ENCODE data around the gene FOXF2. TPM values are rescaled to one million over a fixed set of nuclear protein-coding genes. Genes with fewer than 3 reads are reported as not detected.
"Not testable (repeated sequence)": the region's sequence is repeated elsewhere in the genome, so short reads cannot be mapped to it uniquely, and the experiment has no call there.

The FOXF2 gene
- total and polyA plus RNA-seq, 2 experiments from 2014 or later = not detected

DNA sequence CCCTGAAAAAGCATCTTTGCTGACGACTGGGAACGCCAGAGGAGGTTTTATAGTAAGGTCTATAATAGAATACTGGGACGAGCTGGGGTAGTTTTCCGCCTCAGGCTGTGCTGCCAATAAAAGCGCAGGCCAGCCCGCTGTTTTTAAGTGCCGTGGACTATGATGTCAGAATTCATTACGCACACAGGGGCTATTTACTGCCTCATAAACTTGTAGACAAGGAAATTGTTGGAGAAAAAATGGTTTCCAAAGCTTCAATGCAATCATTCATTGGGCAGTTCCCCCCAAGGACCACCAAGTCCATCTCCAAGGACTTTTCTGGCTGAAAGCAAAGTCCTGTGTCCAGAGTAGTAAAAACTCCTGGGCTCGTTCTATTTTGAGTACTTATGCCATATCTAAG lies 20.4 kb upstream of the FOXF2 start:
- peaks cover 5% of the 10 kb centered on the region for H3K27me3 Mint-ChIP-seq (ENCODE audit: insufficient read depth, low read depth, poor library complexity)

GRCh38 chr6:1369695-1370094 lies 19.7 kb upstream of the FOXF2 start:
- H3K4me3 ChIP-seq; H4K20me1 ChIP-seq (replicated peaks; ENCODE audit: insufficient read depth); H3K36me3 Mint-ChIP-seq (ENCODE audit: low read depth); H3K4me1 ChIP-seq (ENCODE audit: insufficient read depth); H3K4me1 Mint-ChIP-seq; H3K27ac Mint-ChIP-seq; H3K4me2 ChIP-seq; H3K36me3 ChIP-seq (ENCODE audit: insufficient read depth); H3K27ac ChIP-seq (ENCODE audit: low read depth); H3K9me2 ChIP-seq (ENCODE audit: insufficient read depth); ATAC-seq; H2AFZ ChIP-seq; H3K79me2 ChIP-seq (replicated peaks; ENCODE audit: insufficient read depth); H3F3A ChIP-seq (replicated peaks; ENCODE audit: low read depth); H3K4me3 Mint-ChIP-seq; DNase-seq (ENCODE audit: low spot score): not testable (repeated sequence)
- peaks cover 30% of the 10 kb centered on the region for H3K27me3 ChIP-seq (ENCODE audit: insufficient read depth)
- H3K27me3 Mint-ChIP-seq (ENCODE audit: insufficient read depth, low read depth, poor library complexity) = peaks cover 11% of the 10 kb centered on the region
- H3K9me3 Mint-ChIP-seq = peaks cover 12% of the 10 kb centered on the region

More for the DNA sequence above, 20.4 kb upstream of the FOXF2 start:
- no peak overlapping the region for H3K27ac Mint-ChIP-seq
- peaks cover 7% of the 10 kb centered on the region for H3K4me1 Mint-ChIP-seq
- Histone ChIP-seq H3K9me2 (ENCODE audit: insufficient read depth) (no peaks in the 10 kb centered on the region), H3F3A (replicated peaks; ENCODE audit: low read depth) (no peaks in the 10 kb centered on the region), H4K20me1 (replicated peaks; ENCODE audit: insufficient read depth) (no peaks in the 10 kb centered on the region), H3K79me2 (replicated peaks; ENCODE audit: insufficient read depth) (no peaks in the 10 kb centered on the region), H2AFZ (no peak overlapping the region), H3K27me3 (ENCODE audit: insufficient read depth) (peaks cover 28% of the 10 kb centered on the region; the same call in 1 of the 2 replicates), H3K36me3 (ENCODE audit: insufficient read depth) (no peaks in the 10 kb centered on the region), H3K4me2 (no peak overlapping the region), H3K27ac (ENCODE audit: low read depth) (no peak overlapping the region), H3K4me1 (ENCODE audit: insufficient read depth) (peaks cover 10% of the 10 kb centered on the region), H3K4me3 (no peak overlapping the region)
- DNase-seq (ENCODE audit: low spot score) = no peak
- TF ChIP-seq, protein P1, sequence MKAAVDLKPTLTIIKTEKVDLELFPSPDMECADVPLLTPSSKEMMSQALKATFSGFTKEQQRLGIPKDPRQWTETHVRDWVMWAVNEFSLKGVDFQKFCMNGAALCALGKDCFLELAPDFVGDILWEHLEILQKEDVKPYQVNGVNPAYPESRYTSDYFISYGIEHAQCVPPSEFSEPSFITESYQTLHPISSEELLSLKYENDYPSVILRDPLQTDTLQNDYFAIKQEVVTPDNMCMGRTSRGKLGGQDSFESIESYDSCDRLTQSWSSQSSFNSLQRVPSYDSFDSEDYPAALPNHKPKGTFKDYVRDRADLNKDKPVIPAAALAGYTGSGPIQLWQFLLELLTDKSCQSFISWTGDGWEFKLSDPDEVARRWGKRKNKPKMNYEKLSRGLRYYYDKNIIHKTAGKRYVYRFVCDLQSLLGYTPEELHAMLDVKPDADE (IDR thresholded peaks at IDR 0.05) = no peak
- no peak for TF ChIP-seq ZNF331 (CRISPR knock-in tag; IDR thresholded peaks at IDR 0.05; ENCODE audit: low read depth)
- H3K9me3 Mint-ChIP-seq = peaks cover 12% of the 10 kb centered on the region
- H3K4me3 Mint-ChIP-seq = no peak overlapping the region
- no peak for ATAC-seq
- peaks cover 3% of the 10 kb centered on the region; the same call in 1 of the 3 replicates for H3K36me3 Mint-ChIP-seq (ENCODE audit: low read depth)

- TF ChIP-seq POLR2AphosphoS5 (IDR thresholded peaks at IDR 0.05; ENCODE audit: low read depth) (no peak), CTCF (conservative IDR thresholded peaks at IDR 0.05; ENCODE audit: low read depth in 2 of 2) (no peak), EZH2 (IDR thresholded peaks at IDR 0.05; ENCODE audit: low read depth, unreplicated experiment) (no peak), NANOG (IDR thresholded peaks at IDR 0.05; ENCODE audit: borderline replicate concordance) (no peak)
- TF ChIP-seq, protein P2, sequence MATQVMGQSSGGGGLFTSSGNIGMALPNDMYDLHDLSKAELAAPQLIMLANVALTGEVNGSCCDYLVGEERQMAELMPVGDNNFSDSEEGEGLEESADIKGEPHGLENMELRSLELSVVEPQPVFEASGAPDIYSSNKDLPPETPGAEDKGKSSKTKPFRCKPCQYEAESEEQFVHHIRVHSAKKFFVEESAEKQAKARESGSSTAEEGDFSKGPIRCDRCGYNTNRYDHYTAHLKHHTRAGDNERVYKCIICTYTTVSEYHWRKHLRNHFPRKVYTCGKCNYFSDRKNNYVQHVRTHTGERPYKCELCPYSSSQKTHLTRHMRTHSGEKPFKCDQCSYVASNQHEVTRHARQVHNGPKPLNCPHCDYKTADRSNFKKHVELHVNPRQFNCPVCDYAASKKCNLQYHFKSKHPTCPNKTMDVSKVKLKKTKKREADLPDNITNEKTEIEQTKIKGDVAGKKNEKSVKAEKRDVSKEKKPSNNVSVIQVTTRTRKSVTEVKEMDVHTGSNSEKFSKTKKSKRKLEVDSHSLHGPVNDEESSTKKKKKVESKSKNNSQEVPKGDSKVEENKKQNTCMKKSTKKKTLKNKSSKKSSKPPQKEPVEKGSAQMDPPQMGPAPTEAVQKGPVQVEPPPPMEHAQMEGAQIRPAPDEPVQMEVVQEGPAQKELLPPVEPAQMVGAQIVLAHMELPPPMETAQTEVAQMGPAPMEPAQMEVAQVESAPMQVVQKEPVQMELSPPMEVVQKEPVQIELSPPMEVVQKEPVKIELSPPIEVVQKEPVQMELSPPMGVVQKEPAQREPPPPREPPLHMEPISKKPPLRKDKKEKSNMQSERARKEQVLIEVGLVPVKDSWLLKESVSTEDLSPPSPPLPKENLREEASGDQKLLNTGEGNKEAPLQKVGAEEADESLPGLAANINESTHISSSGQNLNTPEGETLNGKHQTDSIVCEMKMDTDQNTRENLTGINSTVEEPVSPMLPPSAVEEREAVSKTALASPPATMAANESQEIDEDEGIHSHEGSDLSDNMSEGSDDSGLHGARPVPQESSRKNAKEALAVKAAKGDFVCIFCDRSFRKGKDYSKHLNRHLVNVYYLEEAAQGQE (IDR thresholded peaks at IDR 0.05; ENCODE audit: unreplicated experiment) = no peak
- H3K9me2 ChIP-seq (ENCODE audit: insufficient read depth) = no peaks in the 10 kb centered on the region
- Mint-ChIP-seq H3K36me3 (ENCODE audit: low read depth) (peaks cover 3% of the 10 kb centered on the region; the same call in 1 of the 3 replicates), H3K4me3 (no peak overlapping the region), H3K4me1 (peaks cover 4% of the 10 kb centered on the region), H3K27me3 (ENCODE audit: insufficient read depth, low read depth, poor library complexity) (peaks cover 30% of the 10 kb centered on the region), H3K27ac (no peak overlapping the region), H3K9me3 (peaks cover 12% of the 10 kb centered on the region)
- DNase-seq (ENCODE audit: low spot score) (no peak), ATAC-seq (no peak)
- H4K20me1 ChIP-seq (replicated peaks; ENCODE audit: insufficient read depth) = no peaks in the 10 kb centered on the region; the same call in 1 of the 2 replicates
- H3K4me2 ChIP-seq = no peak overlapping the region
- no peaks in the 10 kb centered on the region for H3K36me3 ChIP-seq (ENCODE audit: insufficient read depth)
- H3K27me3 ChIP-seq (ENCODE audit: insufficient read depth) = peaks cover 50% of the 10 kb centered on the region
- no peaks in the 10 kb centered on the region for H3K79me2 ChIP-seq (replicated peaks; ENCODE audit: insufficient read depth)
- no peak overlapping the region for H3K27ac ChIP-seq (ENCODE audit: low read depth)
- H3F3A ChIP-seq (replicated peaks; ENCODE audit: low read depth) = peaks cover 6% of the 10 kb centered on the region; the same call in 1 of the 2 replicates
- H3K4me1 ChIP-seq (ENCODE audit: insufficient read depth) = peaks cover 7% of the 10 kb centered on the region
- H3K4me3 ChIP-seq = no peak overlapping the region
- no peak overlapping the region for H2AFZ ChIP-seq
These were observed 17.4 kb upstream of the FOXF2 start for GRCh38 chr6:1371933-1372332.

All from GM23338 (cell line).